KOPT-K1 (cell line): ENCODE data around the gene CHIA.

Source experiments
- H3K27ac ChIP-seq: fragments of 200-600 bp; sonication (generic); 2 replicates; pipeline ENCODE4 v1.5.1; 2016; ENCODE audit warnings: antibody characterized with exemption, mild to moderate bottlenecking, low read depth, low read length; ENCODE audit not compliant: poor library complexity, severe bottlenecking
- H3K36me3 ChIP-seq: fragments of 200-600 bp; sonication (generic); 2 replicates; pipeline ENCODE4 v1.5.1; 2017; ENCODE audit warnings: antibody characterized with exemption, mild to moderate bottlenecking, low read length, moderate library complexity; ENCODE audit not compliant: insufficient read depth
- H3K9me3 ChIP-seq: fragments of 200-600 bp; sonication (generic); 2 replicates; pipeline ENCODE4 v1.5.1; 2017; ENCODE audit warnings: antibody characterized with exemption, low read length, mild to moderate bottlenecking; ENCODE audit not compliant: insufficient read depth, poor library complexity, severe bottlenecking

Gene CHIA

GRCh38 chr1:111369645-111370044 is 79.0 kb downstream of the CHIA start:
- Histone ChIP-seq H3K27ac (no peak overlapping the region), H3K9me3 (no peaks in the 10 kb centered on the region), H3K36me3 (no peaks in the 10 kb centered on the region)
